Measurements from ENCODE around the gene CCDC116.

DNA sequence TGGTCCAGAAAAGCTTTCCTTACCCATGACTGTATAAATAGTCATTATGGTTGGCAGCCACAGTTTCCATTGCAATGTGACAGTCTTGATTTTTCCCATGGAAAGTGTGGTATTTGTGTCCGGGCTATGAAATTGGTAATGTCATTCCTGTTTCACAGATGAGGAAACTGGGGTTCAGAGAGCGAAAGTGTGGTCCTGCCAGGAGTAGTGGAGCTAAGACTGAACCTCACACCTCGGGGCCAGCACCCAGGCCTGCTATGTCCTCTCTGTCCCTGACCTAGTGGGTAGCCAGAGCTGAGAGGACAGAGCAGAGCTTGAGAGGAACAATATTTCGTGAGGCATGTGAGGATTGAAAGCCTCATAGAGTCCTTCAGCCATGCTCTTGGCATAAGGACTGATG lies 1.5 kb upstream of the CCDC116 start:
- TF ChIP-seq, protein P1, sequence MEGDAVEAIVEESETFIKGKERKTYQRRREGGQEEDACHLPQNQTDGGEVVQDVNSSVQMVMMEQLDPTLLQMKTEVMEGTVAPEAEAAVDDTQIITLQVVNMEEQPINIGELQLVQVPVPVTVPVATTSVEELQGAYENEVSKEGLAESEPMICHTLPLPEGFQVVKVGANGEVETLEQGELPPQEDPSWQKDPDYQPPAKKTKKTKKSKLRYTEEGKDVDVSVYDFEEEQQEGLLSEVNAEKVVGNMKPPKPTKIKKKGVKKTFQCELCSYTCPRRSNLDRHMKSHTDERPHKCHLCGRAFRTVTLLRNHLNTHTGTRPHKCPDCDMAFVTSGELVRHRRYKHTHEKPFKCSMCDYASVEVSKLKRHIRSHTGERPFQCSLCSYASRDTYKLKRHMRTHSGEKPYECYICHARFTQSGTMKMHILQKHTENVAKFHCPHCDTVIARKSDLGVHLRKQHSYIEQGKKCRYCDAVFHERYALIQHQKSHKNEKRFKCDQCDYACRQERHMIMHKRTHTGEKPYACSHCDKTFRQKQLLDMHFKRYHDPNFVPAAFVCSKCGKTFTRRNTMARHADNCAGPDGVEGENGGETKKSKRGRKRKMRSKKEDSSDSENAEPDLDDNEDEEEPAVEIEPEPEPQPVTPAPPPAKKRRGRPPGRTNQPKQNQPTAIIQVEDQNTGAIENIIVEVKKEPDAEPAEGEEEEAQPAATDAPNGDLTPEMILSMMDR (IDR thresholded peaks at IDR 0.05), result no peak
- TF ChIP-seq POLR2A (IDR thresholded peaks at IDR 0.05) (no peak), POLR2AphosphoS5 (IDR thresholded peaks at IDR 0.05) (no peak)
